GM12878 (cell line): ENCODE measurements around the gene KCNIP3. TPM values are rescaled to one million over a fixed set of nuclear protein-coding genes. Genes with fewer than 3 reads are reported as not detected.

Experiments
- ATAC-seq: fragments of 200-7000 bp; cut with Tn5 transposase; 3 replicates; pipeline ENCODE4 v1.9.1; 2020; ENCODE audit warnings: mild to moderate bottlenecking, moderate library complexity
- BruUV-seq: library from RNA; stranded (reverse); fragments of 400-500 nt; replicated peaks from 2 replicates; lab custom pipeline; 2021; lab: Mats Ljungman, UMichigan
- CTCF ChIA-PET: fragments of 300-600 bp; sonication (Branson Sonifier 250); formaldehyde crosslinking; extraction: SDS; loops from one replicate; lab custom pipeline; 2021; ENCODE audit warnings: inconsistent platforms; lab: Yijun Ruan, JAX
- POLR2A ChIA-PET: fragments of 350-600 bp; formaldehyde crosslinking; extraction: SDS; loops from one replicate; lab custom pipeline; 2021; ENCODE audit warnings: inconsistent platforms; lab: Charles Lee
- RAD21 ChIA-PET: fragments of 300-600 bp; sonication (Branson Sonifier 250); formaldehyde crosslinking; loops from one replicate; lab custom pipeline; 2023; ENCODE audit warnings: antibody characterized with exemption; ENCODE audit not compliant: unreplicated experiment; lab: Charles Lee
- SMC1A ChIA-PET: fragments of 300-600 bp; sonication (Branson Sonifier 250); formaldehyde crosslinking; loops from one replicate; lab custom pipeline; 2023; ENCODE audit not compliant: unreplicated experiment, uncharacterized antibody; lab: Charles Lee
- DNase-seq: peaks from one replicate; pipeline ENCODE4 v3.0.0-alpha.2; 2011; ENCODE audit warnings: low read depth, low spot score
- FAIRE-seq: peaks from 3 replicates; lab custom pipeline; 2011; peaks lifted over from hg19 to GRCh38; lab: Jason Lieb, UNC
- H2AFZ ChIP-seq: 2 replicates; pipeline ENCODE4 v1.6.0; 2011; ENCODE audit warnings: low read depth, low read length, control low read depth; ENCODE audit not compliant: control insufficient read depth
- H3K27ac ChIP-seq: 2 replicates; pipeline ENCODE4 v1.5.1; 2011; ENCODE audit warnings: control low read depth; ENCODE audit not compliant: control insufficient read depth, insufficient read depth
- H3K27me3 ChIP-seq, 2 experiments: replicated peaks in 1 of 2; 2 replicates each; pipeline versions ENCODE4 v1.6.0 to v1.6.1; 2011; ENCODE audit warnings: low read length in 1 of 2; ENCODE audit not compliant: control insufficient read depth in 2 of 2, insufficient read depth in 2 of 2
- H3K36me3 ChIP-seq, 2 experiments: 2 replicates each; pipeline ENCODE4 v1.5.1; 2011; ENCODE audit warnings: low read length in 1 of 2; ENCODE audit not compliant: control insufficient read depth in 2 of 2, insufficient read depth in 2 of 2
- H3K4me1 ChIP-seq: 2 replicates; pipeline ENCODE4 v1.6.1; 2011; ENCODE audit warnings: mild to moderate bottlenecking, low read length, moderate library complexity, mixed read lengths; ENCODE audit not compliant: control insufficient read depth, insufficient read depth
- H3K4me2 ChIP-seq: 2 replicates; pipeline ENCODE4 v1.6.0; 2011; ENCODE audit warnings: control low read depth; ENCODE audit not compliant: control insufficient read depth, insufficient read depth
- H3K4me3 ChIP-seq: fragments of 200-600 bp; sonication (generic); 2 replicates; pipeline ENCODE4 v1.5.1; 2016
- H3K79me2 ChIP-seq: 2 replicates; pipeline ENCODE4 v1.6.0; 2011; ENCODE audit warnings: low read length; ENCODE audit not compliant: control insufficient read depth, insufficient read depth
- H3K9ac ChIP-seq: 2 replicates; pipeline ENCODE4 v1.8.0; 2011; ENCODE audit warnings: low read length, control low read depth, mixed read lengths; ENCODE audit not compliant: control insufficient read depth, insufficient read depth
- H3K9me3 ChIP-seq: replicated peaks from 3 replicates; pipeline ENCODE4 v1.5.1; 2011; ENCODE audit warnings: mild to moderate bottlenecking, low read length; ENCODE audit not compliant: control insufficient read depth, insufficient read depth
- H4K20me1 ChIP-seq: 2 replicates; pipeline ENCODE4 v1.6.0; 2011; ENCODE audit not compliant: control insufficient read depth, insufficient read depth
- ESRRA ChIP-seq: IDR thresholded peaks from 2 replicates; pipeline ENCODE4 v1.6.1; 2012; ENCODE audit warnings: mild to moderate bottlenecking, low read length, improper control_type of control experiment
- IKZF1 ChIP-seq: fragments of 450-650 bp; conservative IDR thresholded peaks from 2 replicates; pipeline ENCODE4 v1.6.1; 2017; ENCODE audit warnings: antibody characterized with exemption, mild to moderate bottlenecking
- JUNB ChIP-seq: IDR thresholded peaks from 2 replicates; pipeline ENCODE4 v1.6.1; 2016; ENCODE audit warnings: antibody characterized with exemption, mild to moderate bottlenecking
- JUND ChIP-seq: IDR thresholded peaks from 2 replicates; pipeline ENCODE4 v1.6.1; 2012; ENCODE audit warnings: low read depth, mild to moderate bottlenecking, low read length, improper control_type of control experiment, moderate library complexity
- RAD21 ChIP-seq: IDR thresholded peaks from 2 replicates; pipeline ENCODE4 v1.6.1; 2011; ENCODE audit warnings: mild to moderate bottlenecking, low read depth, low read length, moderate library complexity; ENCODE audit not compliant: insufficient read depth
- RFX5 ChIP-seq: IDR thresholded peaks from 2 replicates; pipeline ENCODE4 v1.6.1; 2011; ENCODE audit warnings: low read depth, low read length, improper control_type of control experiment
- SIN3A ChIP-seq: IDR thresholded peaks from 2 replicates; pipeline ENCODE4 v1.6.1; 2012; ENCODE audit warnings: low read depth, low read length, improper control_type of control experiment
- SMARCA5 ChIP-seq: fragments of 450-650 bp; IDR thresholded peaks from 2 replicates; pipeline ENCODE4 v1.6.1; 2017; ENCODE audit warnings: mild to moderate bottlenecking
- SPI1 ChIP-seq: IDR thresholded peaks from 2 replicates; pipeline ENCODE4 v1.6.1; 2011; ENCODE audit warnings: low read depth, mild to moderate bottlenecking, low read length, moderate library complexity, borderline replicate concordance; ENCODE audit not compliant: insufficient read depth
- TCF7 ChIP-seq: IDR thresholded peaks from 2 replicates; pipeline ENCODE4 v1.6.1; 2014; ENCODE audit warnings: antibody characterized with exemption, borderline replicate concordance
- WGBS: methylation state at CpG from one replicate; pipeline ENCODE4 v1.1.6; 2016; ENCODE audit warnings: low lambda C conversion rate; ENCODE audit not compliant: insufficient replicate concordance, insufficient coverage; ENCODE audit errors: missing lambda C conversion rate; 5-methylcytosine and 5-hydroxymethylcytosine counted together
- in situ Hi-C: fragments of 300-500 bp; cut with MboI; formaldehyde crosslinking; loops from 9 replicates; pipeline ENCODE4 v1.14.3; 2018; ENCODE audit warnings: mixed read lengths
- intact Hi-C: fragments of 100-400 bp; cut with micrococcal nuclease; formaldehyde crosslinking; loops from one replicate; pipeline ENCODE4 v1.14.2; 2022; ENCODE audit not compliant: unreplicated experiment
- polyA plus RNA-seq, 11 experiments: library from polyadenylated mRNA; depleted of rRNA in 4 of 11; unstranded in 6 of 11; stranded (reverse) in 5 of 11; fragments of >200 nt; fragmentation: Nextera tagmentation in 4 of 11; fragmentation: Illumina TruSeq in 1 of 11; extraction: Ambion mirVana in 4 of 11; extraction: Trizol in 1 of 11; gene quantifications; 1 replicate in 1 of 11; 2 replicates in 10 of 11; pipeline versions ENCODE4 v1.2.1 to v1.2.3, GENCODE V29; 2011 to 2016; ENCODE audit warnings: inconsistent platforms in 2 of 11, missing spikeins in 2 of 11, low read depth in 1 of 11
- total RNA-seq, 4 experiments: library from RNA; depleted of rRNA in 3 of 4; stranded (reverse); fragments of >200 nt in 3 of 4; fragmentation: Illumina TruSeq in 1 of 4; extraction: Trizol in 1 of 4; gene quantifications; 2 replicates each; pipeline versions ENCODE4 v1.2.1 to v1.2.3, GENCODE V29; 2013 to 2021
- TF ChIP-seq, protein P1 (sequence below): IDR thresholded peaks from 2 replicates; pipeline ENCODE4 v1.6.1; 2011; ENCODE audit warnings: low read depth, low read length, improper control_type of control experiment, borderline replicate concordance
- TF ChIP-seq, protein P2 (sequence below): fragments of 450-650 bp; IDR thresholded peaks from 2 replicates; pipeline ENCODE4 v1.6.1; 2017; ENCODE audit warnings: mild to moderate bottlenecking, moderate library complexity
- TF ChIP-seq, protein P3 (sequence below): fragments of 450-650 bp; IDR thresholded peaks from 2 replicates; pipeline ENCODE4 v1.6.1; 2017; ENCODE audit warnings: mild to moderate bottlenecking, moderate library complexity

KCNIP3 gene
- total and polyA plus RNA-seq, 10 of the 15 experiments (the other 5 are each of a cell fraction or from before 2014, with no cell fraction given) = not detected

DNA sequence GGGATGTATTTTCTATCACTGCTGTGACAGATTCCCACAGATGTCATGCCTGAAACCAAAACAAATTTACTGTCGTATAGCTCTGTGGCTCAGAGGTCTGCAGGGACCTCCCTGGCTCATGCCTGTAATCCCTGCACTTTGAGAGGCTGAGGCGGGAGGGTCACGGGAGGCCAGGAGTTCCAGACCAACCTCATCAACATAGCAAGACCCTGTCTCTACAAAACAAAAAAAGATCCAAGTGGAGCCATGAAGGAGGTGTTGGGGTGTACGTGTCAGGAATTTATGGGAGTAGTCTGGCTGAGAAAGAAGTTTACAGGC lies 54.4 kb downstream of the KCNIP3 start:
- Histone ChIP-seq H4K20me1 (no peaks in the 10 kb centered on the region), H3K4me3 (no peak overlapping the region), H2AFZ (no peak overlapping the region), H3K79me2 (no peaks in the 10 kb centered on the region), H3K9me3 (no peaks in the 10 kb centered on the region), H3K9ac (no peak overlapping the region), H3K27me3 (peaks cover 0 to 3% of the 10 kb centered on the region in 2 experiments; a peak in 2 of 4 replicates), H3K27ac (no peak overlapping the region), H3K4me1 (no peaks in the 10 kb centered on the region), H3K36me3 (no peaks in the 10 kb centered on the region), H3K4me2 (no peak overlapping the region)
- TF ChIP-seq, protein P1, sequence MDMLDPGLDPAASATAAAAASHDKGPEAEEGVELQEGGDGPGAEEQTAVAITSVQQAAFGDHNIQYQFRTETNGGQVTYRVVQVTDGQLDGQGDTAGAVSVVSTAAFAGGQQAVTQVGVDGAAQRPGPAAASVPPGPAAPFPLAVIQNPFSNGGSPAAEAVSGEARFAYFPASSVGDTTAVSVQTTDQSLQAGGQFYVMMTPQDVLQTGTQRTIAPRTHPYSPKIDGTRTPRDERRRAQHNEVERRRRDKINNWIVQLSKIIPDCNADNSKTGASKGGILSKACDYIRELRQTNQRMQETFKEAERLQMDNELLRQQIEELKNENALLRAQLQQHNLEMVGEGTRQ = no peak
- TF ChIP-seq SIN3A (no peak), JUND (no peak), RFX5 (no peak), SPI1 (no peak), SMARCA5 (no peak), TCF7 (no peak), ESRRA (no peak), JUNB (no peak), RAD21 (no peak), IKZF1 (no peak)
- TF ChIP-seq, protein P2, sequence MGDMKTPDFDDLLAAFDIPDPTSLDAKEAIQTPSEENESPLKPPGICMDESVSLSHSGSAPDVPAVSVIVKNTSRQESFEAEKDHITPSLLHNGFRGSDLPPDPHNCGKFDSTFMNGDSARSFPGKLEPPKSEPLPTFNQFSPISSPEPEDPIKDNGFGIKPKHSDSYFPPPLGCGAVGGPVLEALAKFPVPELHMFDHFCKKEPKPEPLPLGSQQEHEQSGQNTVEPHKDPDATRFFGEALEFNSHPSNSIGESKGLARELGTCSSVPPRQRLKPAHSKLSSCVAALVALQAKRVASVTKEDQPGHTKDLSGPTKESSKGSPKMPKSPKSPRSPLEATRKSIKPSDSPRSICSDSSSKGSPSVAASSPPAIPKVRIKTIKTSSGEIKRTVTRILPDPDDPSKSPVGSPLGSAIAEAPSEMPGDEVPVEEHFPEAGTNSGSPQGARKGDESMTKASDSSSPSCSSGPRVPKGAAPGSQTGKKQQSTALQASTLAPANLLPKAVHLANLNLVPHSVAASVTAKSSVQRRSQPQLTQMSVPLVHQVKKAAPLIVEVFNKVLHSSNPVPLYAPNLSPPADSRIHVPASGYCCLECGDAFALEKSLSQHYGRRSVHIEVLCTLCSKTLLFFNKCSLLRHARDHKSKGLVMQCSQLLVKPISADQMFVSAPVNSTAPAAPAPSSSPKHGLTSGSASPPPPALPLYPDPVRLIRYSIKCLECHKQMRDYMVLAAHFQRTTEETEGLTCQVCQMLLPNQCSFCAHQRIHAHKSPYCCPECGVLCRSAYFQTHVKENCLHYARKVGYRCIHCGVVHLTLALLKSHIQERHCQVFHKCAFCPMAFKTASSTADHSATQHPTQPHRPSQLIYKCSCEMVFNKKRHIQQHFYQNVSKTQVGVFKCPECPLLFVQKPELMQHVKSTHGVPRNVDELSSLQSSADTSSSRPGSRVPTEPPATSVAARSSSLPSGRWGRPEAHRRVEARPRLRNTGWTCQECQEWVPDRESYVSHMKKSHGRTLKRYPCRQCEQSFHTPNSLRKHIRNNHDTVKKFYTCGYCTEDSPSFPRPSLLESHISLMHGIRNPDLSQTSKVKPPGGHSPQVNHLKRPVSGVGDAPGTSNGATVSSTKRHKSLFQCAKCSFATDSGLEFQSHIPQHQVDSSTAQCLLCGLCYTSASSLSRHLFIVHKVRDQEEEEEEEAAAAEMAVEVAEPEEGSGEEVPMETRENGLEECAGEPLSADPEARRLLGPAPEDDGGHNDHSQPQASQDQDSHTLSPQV = no peak
- TF ChIP-seq, protein P3, sequence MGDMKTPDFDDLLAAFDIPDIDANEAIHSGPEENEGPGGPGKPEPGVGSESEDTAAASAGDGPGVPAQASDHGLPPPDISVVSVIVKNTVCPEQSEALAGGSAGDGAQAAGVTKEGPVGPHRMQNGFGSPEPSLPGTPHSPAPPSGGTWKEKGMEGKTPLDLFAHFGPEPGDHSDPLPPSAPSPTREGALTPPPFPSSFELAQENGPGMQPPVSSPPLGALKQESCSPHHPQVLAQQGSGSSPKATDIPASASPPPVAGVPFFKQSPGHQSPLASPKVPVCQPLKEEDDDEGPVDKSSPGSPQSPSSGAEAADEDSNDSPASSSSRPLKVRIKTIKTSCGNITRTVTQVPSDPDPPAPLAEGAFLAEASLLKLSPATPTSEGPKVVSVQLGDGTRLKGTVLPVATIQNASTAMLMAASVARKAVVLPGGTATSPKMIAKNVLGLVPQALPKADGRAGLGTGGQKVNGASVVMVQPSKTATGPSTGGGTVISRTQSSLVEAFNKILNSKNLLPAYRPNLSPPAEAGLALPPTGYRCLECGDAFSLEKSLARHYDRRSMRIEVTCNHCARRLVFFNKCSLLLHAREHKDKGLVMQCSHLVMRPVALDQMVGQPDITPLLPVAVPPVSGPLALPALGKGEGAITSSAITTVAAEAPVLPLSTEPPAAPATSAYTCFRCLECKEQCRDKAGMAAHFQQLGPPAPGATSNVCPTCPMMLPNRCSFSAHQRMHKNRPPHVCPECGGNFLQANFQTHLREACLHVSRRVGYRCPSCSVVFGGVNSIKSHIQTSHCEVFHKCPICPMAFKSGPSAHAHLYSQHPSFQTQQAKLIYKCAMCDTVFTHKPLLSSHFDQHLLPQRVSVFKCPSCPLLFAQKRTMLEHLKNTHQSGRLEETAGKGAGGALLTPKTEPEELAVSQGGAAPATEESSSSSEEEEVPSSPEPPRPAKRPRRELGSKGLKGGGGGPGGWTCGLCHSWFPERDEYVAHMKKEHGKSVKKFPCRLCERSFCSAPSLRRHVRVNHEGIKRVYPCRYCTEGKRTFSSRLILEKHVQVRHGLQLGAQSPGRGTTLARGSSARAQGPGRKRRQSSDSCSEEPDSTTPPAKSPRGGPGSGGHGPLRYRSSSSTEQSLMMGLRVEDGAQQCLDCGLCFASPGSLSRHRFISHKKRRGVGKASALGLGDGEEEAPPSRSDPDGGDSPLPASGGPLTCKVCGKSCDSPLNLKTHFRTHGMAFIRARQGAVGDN = no peak
- intact Hi-C loops (no loop called here), in situ Hi-C loops (no loop called here)
- DNase-seq (no peak), FAIRE-seq (no peak), ATAC-seq (no peak)
- ChIA-PET RAD21 (no interaction called here), CTCF (no interaction called here), POLR2A (no interaction called here), SMC1A (no interaction called here)
- BruUV-seq = no TSS peak
- 19% methylated on average over 4 of the region's 4 CpGs for WGBS
